HG02970 (cell line): ENCODE data around the gene RNLS.

Experiments used
- ATAC-seq: cut with Tn5 transposase; IDR thresholded peaks from one replicate; pipeline ENCODE4 v1.9.1; 2021; ENCODE audit warnings: mild to moderate bottlenecking, moderate library complexity, moderate number of reproducible peaks; ENCODE audit not compliant: unreplicated experiment, low FRiP score

Gene RNLS

DNA sequence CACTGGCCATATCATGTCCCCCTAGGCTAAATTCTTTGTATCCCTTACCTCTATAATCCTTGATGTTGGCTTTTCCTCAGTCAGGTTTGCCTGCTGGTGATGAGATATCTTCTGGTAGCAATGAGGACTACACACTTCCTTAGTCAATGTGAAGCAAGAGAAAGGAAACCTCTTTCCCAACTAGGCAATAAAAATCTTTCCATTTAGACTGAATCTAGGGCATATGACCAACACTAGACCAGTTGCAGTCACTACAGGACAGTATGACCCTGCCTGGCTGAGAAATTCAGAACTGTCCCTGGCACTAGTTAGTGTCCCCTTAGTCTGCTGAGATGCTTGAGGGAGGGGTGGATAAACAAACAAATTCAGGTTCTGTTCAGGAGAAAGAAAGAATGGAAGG lies 142.6 kb downstream of the RNLS start:
- no peak for ATAC-seq

DNA sequence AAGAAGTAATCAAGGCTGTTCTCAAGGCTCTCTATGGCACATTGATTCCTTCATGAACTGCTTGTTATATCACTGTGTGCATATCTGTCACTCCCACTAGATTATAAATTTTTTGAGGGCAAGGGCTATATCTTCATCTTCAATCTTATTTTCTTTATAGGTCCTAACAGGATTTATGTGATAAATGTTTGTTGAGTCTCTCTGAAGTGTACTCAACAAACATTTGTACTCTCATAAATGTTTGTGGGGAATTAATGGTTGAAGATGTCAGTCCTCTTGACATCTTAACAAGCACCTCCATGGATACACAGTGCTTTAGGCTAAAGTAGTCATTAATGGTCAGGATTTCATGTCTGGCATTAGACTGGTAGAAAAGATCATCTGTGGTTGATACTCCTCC lies 143.2 kb downstream of the RNLS start:
- ATAC-seq: no peak

DNA sequence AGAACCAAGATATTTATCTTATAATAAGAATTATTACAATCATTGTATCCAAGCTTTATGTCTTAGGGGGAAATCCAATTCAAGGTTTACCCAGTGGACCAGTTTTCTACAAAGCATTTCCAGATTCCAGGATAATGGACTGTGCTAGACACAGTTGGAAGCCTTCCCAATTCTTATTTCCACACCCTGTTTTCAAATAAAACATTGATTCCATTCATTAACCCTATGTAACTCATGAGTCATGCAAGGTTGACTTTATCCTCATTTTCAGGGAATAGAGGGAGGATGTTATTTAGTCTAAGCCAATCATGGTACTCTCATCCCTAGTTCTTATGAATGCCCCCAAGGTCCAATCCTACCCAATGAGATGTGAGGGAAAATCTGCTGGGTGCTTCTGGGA lies 145.7 kb downstream of the RNLS start:
- no peak for ATAC-seq

DNA sequence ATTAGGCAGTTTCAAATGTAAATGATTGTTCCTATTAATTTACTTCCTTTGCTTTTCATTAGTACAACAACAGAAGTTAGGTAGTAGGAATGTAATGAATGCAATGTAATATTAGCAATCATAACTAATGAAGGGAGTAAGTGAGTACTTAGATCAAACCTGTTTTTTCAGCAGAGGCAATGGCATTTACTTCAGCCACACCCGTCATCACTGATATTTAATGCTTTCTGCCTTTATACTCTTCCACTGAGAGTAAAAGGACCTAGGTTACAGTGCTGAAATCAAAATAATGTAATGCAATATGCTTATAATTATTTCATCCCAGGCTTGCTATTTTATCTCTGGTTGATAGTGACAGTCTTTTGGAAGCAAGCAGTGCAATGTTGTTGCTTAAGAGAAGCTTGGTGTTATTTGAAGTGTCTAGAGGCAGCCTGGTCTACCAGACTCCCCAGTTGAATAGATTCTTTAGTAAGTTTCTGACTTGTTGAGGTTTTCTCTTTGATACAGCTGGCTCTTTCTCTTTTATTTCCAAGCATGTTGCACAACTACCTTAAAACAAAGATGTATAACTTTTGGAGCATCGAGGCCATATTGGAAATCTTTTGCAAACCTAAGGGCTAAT lies 149.4 kb downstream of the RNLS start:
- no peak for ATAC-seq

DNA sequence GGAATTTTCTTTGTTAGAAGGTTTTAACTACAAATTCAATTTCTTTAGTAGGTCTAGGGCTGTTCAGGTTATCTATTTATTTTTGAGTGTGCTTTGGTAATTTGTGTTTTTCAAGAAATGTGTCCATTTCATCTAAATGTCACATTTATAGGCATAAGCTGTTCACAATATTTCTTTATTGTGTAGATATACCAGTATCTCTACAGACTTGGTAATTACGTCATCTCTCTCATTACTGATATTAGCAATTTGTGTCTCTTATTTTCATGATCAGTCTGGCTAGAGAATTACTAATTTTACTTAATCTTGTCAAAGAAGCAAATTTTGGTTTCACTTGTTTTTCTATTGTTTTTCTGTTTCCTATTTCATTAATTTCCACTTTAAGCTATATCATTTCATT lies 152.0 kb downstream of the RNLS start:
- no peak for ATAC-seq

DNA sequence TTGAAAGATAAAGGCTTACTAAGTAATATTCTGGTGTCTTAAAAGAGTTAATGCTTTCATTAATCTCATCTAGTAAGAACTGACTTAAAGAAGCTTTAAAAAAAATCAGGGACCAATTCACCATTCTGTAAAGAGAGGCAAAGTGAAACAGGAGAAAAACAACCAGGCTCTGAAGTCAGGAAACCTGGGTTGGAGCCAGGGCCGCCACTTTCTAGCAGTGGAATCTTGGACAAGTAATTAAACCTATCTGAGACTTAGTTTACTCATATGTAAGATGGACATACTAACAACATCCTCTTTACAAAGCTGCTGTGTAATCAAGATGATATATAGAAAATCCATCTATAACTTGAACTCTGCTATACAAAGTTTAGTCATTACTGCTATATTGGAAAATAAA lies 154.1 kb downstream of the RNLS start:
- ATAC-seq: no peak

DNA sequence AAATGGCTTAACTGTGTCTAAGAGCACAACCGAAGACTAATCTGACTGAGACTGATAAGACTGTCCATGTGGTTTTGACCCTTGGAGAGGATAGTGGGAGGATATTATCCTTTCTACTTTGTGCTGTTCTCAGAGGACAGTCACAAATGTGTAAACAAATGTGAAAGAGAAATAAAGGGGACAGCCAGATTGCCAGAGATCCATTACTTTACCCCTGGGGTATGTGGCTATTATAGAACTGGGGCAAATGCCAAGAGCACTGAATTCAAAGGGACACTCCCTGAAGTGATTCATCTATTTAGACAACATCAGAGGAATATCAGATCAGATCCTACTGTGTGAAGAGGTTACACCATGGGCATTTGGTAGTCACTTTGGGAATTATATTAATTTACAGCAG lies 154.7 kb downstream of the RNLS start:
- no peak for ATAC-seq

DNA sequence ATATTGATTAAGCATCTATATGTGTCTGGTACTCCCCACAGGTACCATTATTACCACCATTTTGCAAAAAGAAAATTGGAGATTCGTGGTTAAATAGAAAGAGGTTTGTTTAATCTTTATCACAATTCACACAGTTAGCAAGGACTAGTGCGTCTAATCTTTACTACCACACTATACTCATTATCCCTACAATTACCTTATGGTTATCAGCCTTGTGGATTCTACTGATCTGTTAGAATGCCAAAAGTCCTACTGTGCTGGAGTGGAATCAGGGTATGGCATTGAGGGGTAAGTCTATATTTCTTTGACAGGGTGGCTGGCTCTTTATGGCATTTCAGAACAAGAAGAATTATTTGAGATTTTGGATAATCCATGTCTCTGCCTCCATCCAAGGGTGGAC lies 156.1 kb downstream of the RNLS start:
- no peak for ATAC-seq

DNA sequence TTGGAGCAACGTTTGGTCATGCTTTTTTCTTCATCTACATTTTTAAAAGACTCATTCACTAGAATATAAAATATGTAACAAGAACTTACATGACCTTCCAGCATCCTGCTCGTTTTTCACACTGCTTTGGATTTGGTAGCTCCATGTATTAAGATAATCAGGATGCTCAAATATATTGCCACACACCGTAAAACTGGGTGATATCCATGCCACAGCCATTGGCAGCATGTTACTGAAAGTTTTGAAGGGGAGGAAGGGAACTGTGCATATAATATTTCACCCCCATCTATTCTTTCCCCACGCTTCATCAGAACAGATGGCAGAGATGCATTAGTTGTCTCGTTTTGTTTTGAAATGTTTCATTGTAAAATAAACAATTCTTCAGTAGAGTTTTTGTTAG lies 158.2 kb downstream of the RNLS start:
- ATAC-seq: no peak

DNA sequence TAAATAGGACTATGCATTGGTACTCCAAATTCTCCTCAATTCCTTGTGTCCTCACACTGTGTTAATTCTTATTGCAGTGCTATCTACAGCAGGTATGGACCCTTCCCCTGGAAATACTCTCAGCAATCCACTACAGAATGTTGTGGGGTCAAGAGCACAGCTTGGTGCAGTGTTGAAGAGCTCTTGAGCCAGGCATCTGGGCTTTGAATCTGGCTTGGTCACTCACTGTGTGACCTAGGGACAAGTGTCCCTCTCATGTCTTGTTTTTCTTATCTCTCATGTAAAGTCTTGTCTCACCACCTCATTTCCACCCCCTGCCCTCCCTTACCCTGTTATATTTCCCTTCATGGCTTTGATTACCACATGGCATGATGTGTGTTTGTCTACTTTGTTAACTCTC lies 159.4 kb downstream of the RNLS start:
- no peak for ATAC-seq

DNA sequence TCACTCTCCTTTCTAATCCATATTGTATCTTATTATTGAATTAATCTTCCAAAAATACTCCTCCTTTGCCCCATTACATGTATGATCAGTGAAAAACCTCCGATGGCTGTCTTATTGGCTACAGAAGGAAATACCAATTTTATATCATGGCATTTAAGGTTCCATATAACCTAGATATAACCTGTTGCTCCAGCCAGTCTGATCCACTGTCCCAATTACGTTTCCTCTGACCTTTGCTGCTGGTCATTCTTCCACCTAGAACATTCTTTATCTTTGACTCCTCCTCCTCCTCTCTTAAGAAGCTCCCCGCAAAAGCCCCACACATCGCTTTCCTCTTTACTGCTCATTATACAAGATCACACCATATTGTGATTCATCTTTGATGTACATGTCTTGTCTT lies 161.5 kb downstream of the RNLS start:
- no peak for ATAC-seq

DNA sequence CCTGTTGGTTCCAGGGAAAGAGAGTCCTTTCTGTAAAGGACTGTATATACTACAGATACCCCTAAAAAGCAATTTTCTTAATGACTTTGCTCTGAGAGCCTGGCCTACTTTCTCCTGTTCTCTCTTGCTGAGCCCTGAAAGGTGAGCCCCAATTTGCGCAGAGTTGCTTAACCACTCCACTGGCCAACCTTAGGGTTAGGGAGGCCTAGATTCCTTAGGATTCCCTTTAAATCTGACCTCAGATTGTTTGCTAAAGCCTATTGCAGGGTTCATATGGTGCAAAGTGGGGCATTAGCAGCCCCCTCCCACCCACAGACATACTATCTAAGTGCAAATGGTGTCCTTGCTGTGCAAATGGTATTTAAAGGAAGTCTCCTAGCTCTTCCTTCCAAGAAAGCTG lies 164.2 kb downstream of the RNLS start:
- no peak for ATAC-seq

DNA sequence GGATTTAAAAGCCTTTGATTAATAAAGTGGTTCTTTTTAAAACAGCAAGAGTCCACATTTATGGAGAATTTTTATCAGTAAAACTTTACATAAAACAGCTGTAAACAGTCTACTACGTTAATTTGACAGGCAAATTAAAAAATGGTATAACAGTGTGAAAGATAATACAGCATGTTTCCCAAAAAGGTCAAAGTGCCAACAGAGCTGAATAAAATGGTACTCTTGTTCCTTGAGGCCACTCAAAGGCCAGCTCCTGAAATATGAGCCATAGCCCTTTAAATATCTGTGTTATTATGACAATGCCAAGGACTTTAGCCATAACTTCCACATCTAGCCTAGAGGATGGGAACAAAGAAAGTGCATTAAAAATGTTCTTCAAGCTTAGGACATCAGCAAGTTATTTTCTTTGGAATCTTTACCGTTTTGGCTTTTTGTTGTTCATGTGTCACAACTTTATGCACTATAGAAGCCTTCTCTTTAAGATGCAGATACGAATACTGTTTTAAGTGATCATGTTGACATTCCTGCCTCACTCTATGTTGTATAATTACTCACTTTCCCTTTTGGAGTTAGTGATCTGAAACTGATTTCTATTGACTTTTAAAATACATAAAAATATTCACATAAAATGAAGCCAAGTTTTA lies 165.6 kb downstream of the RNLS start:
- no peak for ATAC-seq

DNA sequence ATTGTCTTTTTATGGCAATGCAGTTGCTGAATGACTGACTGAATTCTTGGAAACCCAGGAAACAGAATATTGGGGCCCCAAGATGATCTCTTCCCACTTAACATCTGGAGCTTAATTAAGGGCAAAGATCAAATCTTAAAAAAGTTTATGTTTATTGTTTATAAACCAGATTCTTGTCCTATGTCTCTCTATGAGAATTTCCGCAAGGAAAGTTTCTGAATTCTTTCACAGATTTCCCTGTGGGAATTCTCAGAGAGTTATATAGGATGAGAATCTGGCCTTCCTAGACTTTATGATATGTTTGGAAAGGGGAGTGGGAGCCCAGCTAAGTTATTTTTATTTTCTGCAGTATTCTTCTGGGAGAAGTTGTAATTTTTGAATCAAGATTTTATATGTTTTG lies 166.3 kb downstream of the RNLS start:
- ATAC-seq: no peak

DNA sequence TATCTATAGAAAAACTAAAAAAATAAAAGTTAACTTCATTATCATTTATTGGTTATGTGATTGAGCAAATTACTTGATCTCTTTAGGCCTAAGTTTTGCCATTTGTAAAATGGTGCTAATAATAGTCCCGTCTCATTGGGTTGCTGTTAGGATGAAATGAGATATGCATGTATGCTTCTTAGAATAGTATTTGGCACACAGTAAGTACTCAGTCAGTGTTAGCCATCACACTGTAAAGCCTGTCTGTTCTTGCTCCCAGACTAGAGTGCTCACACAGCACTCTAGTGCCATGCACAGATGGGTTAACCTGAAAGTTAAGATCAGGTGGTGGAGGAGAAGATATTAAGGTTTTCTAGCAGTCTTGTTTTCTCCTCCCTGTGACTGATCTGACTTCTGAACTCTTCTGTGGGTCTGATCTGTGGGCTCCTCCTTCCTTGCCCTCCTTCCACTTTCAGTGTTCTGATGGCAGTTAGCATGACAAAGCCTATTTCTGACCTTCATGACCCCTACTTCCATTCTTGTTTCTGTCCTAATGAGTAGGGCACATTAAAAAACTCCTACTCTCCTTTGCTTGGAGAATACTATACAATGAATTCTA lies 167.5 kb downstream of the RNLS start:
- no peak for ATAC-seq

DNA sequence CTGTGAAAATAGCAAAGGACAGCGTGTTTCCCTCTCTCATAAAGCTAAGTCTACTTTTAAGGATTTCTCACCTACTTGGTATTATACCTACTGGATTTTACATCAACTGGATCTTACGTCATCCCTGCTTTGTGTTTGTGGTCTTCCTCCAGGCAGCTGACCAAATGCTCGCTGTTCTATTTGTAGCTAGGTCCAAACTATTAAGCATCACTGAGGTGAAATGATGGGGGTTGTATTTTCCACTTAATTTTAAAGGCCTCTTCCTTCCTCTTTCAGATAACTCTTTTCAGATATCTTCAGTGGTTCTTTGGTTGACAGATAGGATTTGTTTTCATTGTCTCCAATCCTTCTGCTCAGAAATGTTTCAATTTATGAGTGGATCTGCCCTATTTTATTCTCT lies 169.7 kb downstream of the RNLS start:
- no peak for ATAC-seq

DNA sequence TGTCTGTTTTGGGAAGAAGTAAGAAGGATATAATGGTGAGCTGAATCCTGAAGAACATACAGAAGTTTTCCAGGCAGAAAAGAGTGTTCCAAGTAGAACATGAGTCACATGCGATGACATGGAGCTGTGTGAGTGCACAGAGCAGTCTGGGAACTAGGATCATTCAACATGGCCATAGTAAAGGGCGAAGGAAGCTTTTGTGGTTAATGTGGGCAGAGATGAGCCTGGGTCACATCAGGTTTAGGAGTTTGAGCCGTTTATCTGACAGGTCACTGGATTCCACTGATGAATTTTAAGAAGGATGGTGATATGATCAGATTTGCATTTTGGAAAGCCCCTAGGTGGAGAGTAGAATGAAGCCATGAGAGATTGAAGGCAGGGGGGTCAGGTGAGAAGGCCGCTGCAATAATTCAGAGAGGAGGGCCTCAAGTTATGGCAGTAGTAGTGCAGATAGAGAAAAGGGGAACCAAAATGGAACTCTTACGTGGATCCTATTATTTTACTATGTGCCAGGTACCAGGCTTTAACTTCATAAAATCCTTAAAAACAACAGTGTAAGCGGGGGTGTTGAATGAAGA lies 171.3 kb downstream of the RNLS start:
- ATAC-seq: no peak

DNA sequence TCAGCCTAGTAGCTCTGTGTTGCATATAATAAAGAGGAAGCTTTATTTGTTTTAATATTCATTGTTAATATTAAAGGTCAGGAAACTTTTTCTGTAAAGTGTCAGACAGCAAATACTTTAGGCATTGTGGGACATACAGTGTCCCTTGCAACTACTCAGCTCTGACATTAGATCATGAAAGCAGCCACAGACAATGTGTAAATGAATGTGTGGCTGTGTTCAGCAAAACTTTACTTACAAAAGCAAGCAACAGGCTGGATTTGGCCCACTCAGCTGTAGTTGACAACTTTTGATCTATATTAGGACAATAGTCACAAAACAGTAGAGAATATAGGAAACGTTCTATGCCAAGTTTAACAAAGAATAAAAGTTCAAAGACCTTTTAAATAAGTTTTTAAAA lies 173.3 kb downstream of the RNLS start:
- ATAC-seq: no peak

DNA sequence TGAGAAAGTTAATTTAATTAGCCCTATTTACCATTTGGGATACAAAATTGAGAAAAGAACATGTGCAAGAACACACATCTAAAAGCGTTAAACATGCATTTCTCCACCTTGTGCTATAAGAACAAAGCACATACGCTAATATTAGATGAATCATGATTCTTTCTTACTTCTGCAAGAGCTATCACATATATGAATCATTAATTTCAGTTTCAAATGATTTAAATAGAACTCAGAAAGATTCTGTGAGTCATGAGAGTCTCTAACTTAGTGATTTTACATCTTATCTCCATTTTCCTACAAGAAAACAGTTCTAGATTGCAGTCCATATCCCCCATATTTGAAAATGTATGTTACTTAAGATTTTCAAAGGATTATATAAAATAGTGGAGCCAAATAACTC lies 173.9 kb downstream of the RNLS start:
- ATAC-seq: no peak

DNA sequence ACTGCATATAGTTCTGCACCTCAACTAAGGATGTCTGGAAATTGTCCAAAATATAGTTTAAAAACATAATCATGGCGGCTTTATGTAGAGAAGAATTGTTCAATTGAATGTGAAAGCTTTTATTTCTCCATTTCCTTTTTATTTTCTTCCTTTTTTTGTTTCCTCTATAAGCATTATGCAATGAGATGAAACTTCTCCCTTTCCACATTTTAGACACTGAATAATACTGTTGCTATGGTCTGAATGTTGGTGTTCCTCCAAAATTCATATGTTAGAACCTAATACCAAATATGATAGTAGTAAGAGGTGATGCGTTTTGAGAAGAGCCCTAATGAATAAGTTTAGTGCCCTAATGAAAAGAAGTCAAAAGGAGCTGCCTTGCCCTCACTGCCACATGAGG lies 175.0 kb downstream of the RNLS start:
- ATAC-seq: no peak

DNA sequence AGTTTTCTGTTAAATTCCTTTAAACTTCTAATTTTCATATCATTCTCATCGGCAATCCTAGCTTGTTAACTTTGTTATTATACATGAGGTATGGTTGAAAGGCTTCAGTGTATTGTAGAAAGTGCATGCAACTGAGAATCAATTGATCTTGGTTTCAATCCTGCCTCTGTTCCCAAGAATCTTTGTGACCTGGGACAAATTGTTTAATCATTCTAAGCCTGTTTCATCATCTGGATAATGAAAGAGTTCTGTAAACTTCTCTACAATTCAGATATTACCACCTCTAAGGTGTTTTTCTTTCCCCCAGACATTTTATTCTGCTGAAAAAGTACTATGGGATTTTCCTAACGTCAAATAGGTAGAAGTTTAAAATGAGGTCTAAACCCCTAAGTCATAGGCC lies 179.0 kb downstream of the RNLS start:
- no peak for ATAC-seq
